ENCODE data around the gene SMDT1. TPM values are rescaled to one million over a fixed set of nuclear protein-coding genes. Genes with fewer than 3 reads are reported as not detected.

The SMDT1 gene
- total RNA-seq, 4 donors from 2014 or later = 9.3 to 12.7 (median 11.7) TPM

DNA sequence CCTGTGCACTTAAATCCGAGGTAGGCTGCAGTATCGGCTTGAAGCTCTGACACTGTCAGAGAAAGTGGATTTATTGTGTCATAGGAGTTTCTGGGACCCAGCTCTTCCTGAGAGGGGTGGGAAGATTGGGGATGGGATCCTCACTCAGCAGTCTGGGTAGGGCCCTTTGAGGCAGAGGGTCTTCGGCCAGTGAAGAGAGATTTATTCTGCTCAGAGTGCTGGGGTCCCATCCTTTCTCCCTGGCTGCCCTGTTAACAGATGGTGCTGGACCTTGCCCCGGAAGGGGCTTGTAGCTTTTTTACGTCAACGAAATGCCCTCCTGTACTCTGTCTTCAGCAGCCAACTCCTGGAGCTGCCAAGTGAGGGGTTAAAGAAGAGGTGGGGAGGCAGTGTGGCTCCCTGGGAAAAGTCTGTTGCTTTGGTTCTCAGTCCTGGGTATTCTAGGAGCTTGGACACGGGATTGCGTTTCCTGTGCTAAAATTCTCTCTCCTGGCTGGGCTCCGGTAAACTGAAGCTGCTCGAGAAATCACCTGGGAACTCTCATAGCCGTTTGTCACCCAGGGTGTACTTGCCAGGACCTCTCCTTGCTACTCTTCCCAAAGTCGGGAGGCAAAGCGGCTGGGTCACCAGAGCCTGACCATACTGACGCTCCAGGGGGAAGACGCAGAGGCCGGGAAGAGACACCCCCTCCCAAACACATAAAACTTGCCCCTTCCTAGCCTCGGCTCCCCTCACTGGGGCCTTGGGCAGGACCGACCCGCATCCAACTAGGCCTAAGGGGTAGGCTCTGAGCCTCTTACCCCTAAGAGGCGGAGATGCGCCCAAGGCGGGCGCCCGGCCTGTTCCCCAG lies 806 bp upstream of the SMDT1 start:
- TF ChIP-seq, protein P1, sequence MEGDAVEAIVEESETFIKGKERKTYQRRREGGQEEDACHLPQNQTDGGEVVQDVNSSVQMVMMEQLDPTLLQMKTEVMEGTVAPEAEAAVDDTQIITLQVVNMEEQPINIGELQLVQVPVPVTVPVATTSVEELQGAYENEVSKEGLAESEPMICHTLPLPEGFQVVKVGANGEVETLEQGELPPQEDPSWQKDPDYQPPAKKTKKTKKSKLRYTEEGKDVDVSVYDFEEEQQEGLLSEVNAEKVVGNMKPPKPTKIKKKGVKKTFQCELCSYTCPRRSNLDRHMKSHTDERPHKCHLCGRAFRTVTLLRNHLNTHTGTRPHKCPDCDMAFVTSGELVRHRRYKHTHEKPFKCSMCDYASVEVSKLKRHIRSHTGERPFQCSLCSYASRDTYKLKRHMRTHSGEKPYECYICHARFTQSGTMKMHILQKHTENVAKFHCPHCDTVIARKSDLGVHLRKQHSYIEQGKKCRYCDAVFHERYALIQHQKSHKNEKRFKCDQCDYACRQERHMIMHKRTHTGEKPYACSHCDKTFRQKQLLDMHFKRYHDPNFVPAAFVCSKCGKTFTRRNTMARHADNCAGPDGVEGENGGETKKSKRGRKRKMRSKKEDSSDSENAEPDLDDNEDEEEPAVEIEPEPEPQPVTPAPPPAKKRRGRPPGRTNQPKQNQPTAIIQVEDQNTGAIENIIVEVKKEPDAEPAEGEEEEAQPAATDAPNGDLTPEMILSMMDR (IDR thresholded peaks at IDR 0.05; ENCODE audit: low read depth) = no peak

DNA sequence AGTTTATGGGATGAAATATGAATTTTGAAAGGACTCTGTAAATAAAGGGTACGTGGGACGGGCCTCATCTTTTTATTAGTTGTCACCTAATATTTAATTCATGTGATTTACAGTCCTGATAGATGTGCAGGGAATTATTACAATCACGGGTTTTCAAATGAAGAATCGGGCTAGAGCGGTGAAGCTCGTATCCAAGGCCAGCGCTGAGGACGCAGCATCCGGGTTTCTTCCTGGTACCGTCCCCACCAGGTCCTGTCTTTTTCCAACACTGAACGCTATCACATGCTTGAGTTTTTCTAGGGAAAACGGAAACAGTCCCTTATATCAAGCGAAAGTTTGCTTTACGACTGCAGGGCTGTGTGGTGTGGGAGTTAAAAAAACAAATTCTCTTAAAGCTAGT lies 787 bp downstream of the SMDT1 start:
- TF ChIP-seq, protein P1 (IDR thresholded peaks at IDR 0.05; ENCODE audit: low read depth) = no peak

- TF ChIP-seq, protein P1 (IDR thresholded peaks at IDR 0.05; ENCODE audit: low read depth) = no peak
Observed at GRCh38 chr22:42083119-42083518, 3.6 kb downstream of the SMDT1 start.

- TF ChIP-seq, protein P1 (IDR thresholded peaks at IDR 0.05; ENCODE audit: low read depth) = no peak
Observed at GRCh38 chr22:42084874-42085273, 5.4 kb downstream of the SMDT1 start.

- TF ChIP-seq, protein P1 (IDR thresholded peaks at IDR 0.05; ENCODE audit: low read depth) = no peak
Observed at GRCh38 chr22:42086051-42086450, 6.6 kb downstream of the SMDT1 start.

DNA sequence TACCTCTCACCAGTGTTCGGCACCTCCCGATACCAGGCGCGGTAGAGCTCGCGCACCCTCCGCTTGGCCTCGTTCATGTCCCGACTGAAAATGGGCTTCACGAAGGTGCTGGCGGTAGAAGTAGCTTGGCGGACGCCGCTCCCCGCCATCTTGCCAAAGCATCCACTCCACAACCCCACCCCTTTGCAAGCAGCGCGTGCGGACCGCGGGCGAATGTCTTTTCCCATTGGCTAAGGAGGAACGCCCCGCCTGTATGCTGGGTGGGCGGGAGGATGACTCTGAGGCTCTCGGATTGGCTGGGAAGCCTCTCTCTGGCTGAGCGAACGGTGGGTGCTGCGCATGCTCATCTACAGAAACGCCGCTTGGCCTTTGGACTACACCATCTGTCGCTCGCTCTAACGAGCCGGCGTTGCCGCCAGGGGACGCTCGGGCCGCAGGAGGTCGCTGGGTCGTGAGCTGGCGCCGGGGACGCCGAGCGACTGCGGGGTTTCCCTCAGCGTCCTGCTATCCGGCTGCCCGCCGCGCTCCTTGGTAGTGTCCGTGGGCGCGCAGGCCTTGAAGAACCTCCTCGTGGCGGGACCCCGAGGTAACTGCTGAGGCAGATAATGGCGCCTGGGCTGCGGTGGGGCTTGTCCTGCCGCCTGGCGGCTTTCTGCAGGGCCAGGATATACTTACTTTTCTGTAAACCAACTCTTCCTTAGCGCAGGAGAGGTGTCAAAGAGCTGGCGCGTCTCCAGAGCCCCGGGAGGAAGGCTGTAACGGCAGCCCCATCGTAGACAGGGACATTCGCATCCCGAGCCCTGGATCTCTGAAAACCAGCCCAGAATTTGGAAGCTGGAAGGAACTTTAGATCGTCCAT lies 11.3 kb downstream of the SMDT1 start, which contains the start of gene NDUFA6:
TSS of gene NDUFA6 (minus strand) at position 177 of the 859 bp plus-strand sequence. CDS start at position 149, 28 bp downstream.
- TF ChIP-seq, protein P1 (IDR thresholded peaks at IDR 0.05; ENCODE audit: low read depth) = no peak

DNA sequence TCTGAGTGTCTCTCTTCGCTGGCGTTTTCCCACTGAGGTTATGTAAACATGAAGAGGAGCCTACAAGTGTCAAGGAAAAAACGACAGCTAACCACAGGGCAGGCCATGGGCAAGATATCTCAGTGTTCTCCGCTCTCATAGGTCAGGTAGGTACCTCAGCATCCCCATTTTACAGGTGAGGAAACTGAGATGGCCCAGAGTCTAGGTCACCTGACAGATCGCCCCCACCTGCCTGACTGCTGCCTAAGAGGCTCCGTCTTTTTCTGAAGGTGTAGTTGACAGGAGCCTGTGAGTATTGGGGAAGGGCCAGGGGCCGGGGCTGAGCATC lies 11.9 kb downstream of the SMDT1 start:
- TF ChIP-seq, protein P1 (IDR thresholded peaks at IDR 0.05; ENCODE audit: low read depth) = no peak
